Thyroid gland (tissue), 4 donors: ENCODE measurements around the gene FKBP14. TPM values are rescaled to one million over a fixed set of nuclear protein-coding genes. Genes with fewer than 3 reads are reported as not detected.

Experiments used
- DNase-seq, 2 donors: peaks; one replicate each; pipeline ENCODE4 v3.0.0-alpha.2; 2019
- H3K27ac ChIP-seq, 3 donors: fragments of 200-600 bp; sonication (generic); 1 replicate in 2 of 3; 2 replicates in 1 of 3; pipeline ENCODE4 v1.5.1; 2016 to 2019; ENCODE audit warnings: mild to moderate bottlenecking in 1 of 3, moderate library complexity in 1 of 3
- H3K27me3 ChIP-seq: fragments of 200-600 bp; sonication (generic); one replicate; pipeline ENCODE4 v1.5.1; 2019
- H3K36me3 ChIP-seq, 2 donors: fragments of 200-600 bp; sonication (generic); one replicate each; pipeline ENCODE4 v1.5.1; 2016 to 2019
- H3K4me1 ChIP-seq, 2 donors: fragments of 200-600 bp; sonication (generic); one replicate each; pipeline ENCODE4 v1.5.1; 2017 to 2019
- H3K4me3 ChIP-seq, 3 donors: fragments of 200-600 bp; sonication (generic); replicated peaks in 1 of 3; 1 replicate in 2 of 3; 2 replicates in 1 of 3; pipeline ENCODE4 v1.5.1; 2016; ENCODE audit warnings: mild to moderate bottlenecking in 1 of 3
- H3K9me3 ChIP-seq: fragments of 200-600 bp; sonication (generic); one replicate; pipeline ENCODE4 v1.5.1; 2017
- POLR2A ChIP-seq, 2 donors: fragments of 450-650 bp; IDR thresholded peaks; one replicate each; pipeline ENCODE4 v1.6.1; 2017; ENCODE audit warnings: antibody characterized with exemption in 2 of 2, mild to moderate bottlenecking in 2 of 2, moderate library complexity in 1 of 2
- WGBS, 2 donors: methylation state at CpG; one replicate each; pipeline ENCODE4 v1.1.5; 2017; 5-methylcytosine and 5-hydroxymethylcytosine counted together
- intact Hi-C: fragments of 100-400 bp; cut with DNase I; formaldehyde crosslinking; loops from one replicate; pipeline ENCODE4 v1.15.1; 2023
- total RNA-seq, 4 donors: library from RNA; depleted of rRNA; stranded (reverse); fragments of >200 nt; gene quantifications; one replicate each; pipeline ENCODE4 v1.2.3, GENCODE V29; 2016
- TF ChIP-seq, protein P1 (sequence below), 6 experiments: fragments of 200-600 bp in 3 of 6; fragments of 450-650 bp in 3 of 6; sonication (generic) in 3 of 6; IDR thresholded peaks; one replicate each; pipeline ENCODE4 v1.5.1; 2016 to 2019; ENCODE audit warnings: antibody characterized with exemption in 6 of 6, mild to moderate bottlenecking in 2 of 6, inconsistent platforms in 1 of 6, moderate library complexity in 1 of 6

The FKBP14 gene
- total RNA-seq, 4 donors from 2014 or later = 5.2 to 11.7 (median 6.6) TPM

DNA sequence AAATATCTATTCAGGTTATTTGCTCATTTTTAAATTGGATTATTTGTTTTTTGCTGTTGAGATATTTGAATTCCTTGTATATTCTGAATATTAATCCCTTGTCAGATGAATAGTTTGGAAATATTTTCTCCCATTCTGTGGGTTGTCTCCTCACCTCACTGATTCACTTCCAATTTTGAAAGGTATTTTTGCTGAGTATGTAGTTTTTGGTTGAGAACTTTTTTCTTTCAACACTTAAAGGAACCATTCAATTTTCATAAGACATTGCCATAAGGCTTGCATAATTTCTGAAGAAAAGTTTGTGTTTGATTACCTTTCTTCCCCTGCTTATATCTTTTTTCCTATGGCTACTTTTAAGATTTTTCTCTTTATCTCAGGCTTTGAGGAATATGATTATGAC, 28.0 kb downstream of the FKBP14 start:
- Histone ChIP-seq H3K36me3 (no peaks in the 10 kb centered on the region), H3K4me1 (no peaks in the 10 kb centered on the region), H3K4me3 (no peak overlapping the region), H3K9me3 (no peaks in the 10 kb centered on the region), H3K27ac (no peak overlapping the region), H3K27me3 (no peaks in the 10 kb centered on the region)
- no peak for DNase-seq
- intact Hi-C loops = no loop called here
- no peak for TF ChIP-seq POLR2A (IDR thresholded peaks at IDR 0.05)
- TF ChIP-seq, protein P1, sequence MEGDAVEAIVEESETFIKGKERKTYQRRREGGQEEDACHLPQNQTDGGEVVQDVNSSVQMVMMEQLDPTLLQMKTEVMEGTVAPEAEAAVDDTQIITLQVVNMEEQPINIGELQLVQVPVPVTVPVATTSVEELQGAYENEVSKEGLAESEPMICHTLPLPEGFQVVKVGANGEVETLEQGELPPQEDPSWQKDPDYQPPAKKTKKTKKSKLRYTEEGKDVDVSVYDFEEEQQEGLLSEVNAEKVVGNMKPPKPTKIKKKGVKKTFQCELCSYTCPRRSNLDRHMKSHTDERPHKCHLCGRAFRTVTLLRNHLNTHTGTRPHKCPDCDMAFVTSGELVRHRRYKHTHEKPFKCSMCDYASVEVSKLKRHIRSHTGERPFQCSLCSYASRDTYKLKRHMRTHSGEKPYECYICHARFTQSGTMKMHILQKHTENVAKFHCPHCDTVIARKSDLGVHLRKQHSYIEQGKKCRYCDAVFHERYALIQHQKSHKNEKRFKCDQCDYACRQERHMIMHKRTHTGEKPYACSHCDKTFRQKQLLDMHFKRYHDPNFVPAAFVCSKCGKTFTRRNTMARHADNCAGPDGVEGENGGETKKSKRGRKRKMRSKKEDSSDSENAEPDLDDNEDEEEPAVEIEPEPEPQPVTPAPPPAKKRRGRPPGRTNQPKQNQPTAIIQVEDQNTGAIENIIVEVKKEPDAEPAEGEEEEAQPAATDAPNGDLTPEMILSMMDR (IDR thresholded peaks at IDR 0.05) = no peak

DNA sequence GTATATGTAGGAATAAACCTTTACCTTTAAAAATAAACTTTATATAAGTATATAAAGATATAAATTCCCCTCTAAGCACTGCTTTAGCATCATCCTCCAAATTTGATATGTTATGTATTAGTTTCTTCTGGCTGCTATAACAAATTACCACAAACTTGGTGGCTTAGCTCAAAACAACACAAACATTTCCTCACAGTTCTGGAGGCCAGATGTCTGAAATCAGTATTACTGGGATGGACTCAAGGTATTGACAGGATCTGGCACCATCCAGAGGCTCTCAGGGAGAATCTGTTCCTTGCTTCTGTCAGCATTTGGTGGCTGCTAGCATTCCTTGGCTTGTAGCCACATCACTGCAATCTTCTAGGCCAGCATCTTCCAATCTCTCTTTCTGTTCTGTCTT, 30.2 kb downstream of the FKBP14 start:
- intact Hi-C loops = no loop called here
- Histone ChIP-seq H3K27me3 (no peaks in the 10 kb centered on the region), H3K4me1 (no peaks in the 10 kb centered on the region), H3K4me3 (no peak overlapping the region), H3K9me3 (no peaks in the 10 kb centered on the region), H3K36me3 (no peaks in the 10 kb centered on the region), H3K27ac (no peak overlapping the region)
- TF ChIP-seq, protein P1 (IDR thresholded peaks at IDR 0.05) = no peak
- TF ChIP-seq POLR2A (IDR thresholded peaks at IDR 0.05) = no peak
- DNase-seq = no peak

DNA sequence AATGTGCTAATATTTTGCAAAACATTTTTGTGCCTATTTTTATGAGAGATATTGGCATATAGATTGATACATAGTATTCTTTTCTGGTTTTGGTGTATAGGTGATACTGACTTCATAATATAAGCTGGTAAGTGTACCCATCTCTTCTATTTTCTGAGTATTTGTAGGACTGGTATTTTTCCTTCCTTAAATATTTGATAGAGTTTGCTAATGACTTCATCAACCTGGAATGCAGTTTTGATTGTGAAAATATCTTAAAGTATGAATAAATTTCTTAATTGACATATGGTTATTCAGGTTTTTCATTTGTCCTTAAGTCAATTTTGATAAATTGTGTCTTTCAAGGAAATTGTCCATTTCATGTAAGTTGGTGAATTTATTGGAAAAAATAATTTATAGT, 30.9 kb downstream of the FKBP14 start:
- no peak overlapping the region for H3K27ac ChIP-seq
- TF ChIP-seq POLR2A (IDR thresholded peaks at IDR 0.05) = no peak
- TF ChIP-seq, protein P1 (IDR thresholded peaks at IDR 0.05) = no peak
- DNase-seq = no peak
- H3K27me3 ChIP-seq = no peaks in the 10 kb centered on the region
- H3K9me3 ChIP-seq = no peaks in the 10 kb centered on the region
- no peak overlapping the region for H3K4me3 ChIP-seq
- H3K4me1 ChIP-seq = no peaks in the 10 kb centered on the region
- intact Hi-C loops = no loop called here
- H3K36me3 ChIP-seq = no peaks in the 10 kb centered on the region

DNA sequence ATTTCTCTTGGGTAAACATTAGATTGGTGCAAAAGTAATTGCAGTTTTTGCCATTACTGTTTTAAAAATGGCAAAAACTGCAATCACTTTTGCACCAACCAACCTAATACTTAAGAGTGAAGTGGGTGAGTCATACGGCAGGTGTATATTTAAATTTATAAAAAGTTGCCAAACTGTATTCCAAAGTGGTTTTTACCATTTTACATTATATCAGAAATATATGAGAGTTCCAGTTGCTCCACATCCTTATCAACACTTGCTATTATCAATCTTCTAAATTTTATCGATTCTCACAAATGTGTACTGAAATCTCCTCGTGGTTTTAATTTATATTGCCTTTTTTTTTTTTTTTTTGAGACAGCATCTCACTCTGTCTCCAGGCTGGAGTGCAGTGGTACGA, 33.4 kb downstream of the FKBP14 start:
- no peak overlapping the region for H3K4me3 ChIP-seq
- peaks cover 4 to 6% of the 10 kb centered on the region in 2 donors for H3K4me1 ChIP-seq
- WGBS, 2 donors = 91 to 93% methylated on average over 4 of the region's 4 CpGs
- no peaks in the 10 kb centered on the region for H3K9me3 ChIP-seq
- no peak for DNase-seq
- H3K27me3 ChIP-seq = no peaks in the 10 kb centered on the region
- H3K36me3 ChIP-seq = no peaks in the 10 kb centered on the region
- H3K27ac ChIP-seq = no peak overlapping the region
- TF ChIP-seq POLR2A (IDR thresholded peaks at IDR 0.05) = no peak
- TF ChIP-seq, protein P1 (IDR thresholded peaks at IDR 0.05) = no peak
- intact Hi-C loops = no loop called here

DNA sequence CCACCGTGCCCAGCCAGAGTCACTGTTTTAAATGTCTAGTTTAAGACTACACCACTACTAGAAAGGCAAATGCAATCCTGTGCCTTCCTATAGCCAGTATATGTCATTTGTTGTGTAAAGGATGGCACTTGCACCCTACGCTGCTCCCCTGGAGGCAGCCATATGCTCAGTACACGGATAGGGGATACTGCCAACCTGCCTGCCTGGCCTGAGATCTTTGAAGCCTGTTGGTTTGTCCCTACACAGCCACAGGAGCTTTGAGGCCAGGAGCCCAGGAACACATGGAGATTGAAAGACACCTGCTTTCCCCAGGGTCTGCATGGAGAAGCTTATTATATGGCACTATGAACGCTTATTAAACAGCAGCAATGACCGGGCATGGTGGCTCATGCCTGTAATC, 34.6 kb downstream of the FKBP14 start:
- no peak for DNase-seq
- no peak overlapping the region for H3K27ac ChIP-seq
- 98% methylated on average over 5 of the region's 5 CpGs for WGBS, 2 donors
- no peak overlapping the region for H3K4me3 ChIP-seq
- H3K9me3 ChIP-seq = no peaks in the 10 kb centered on the region
- H3K27me3 ChIP-seq = no peaks in the 10 kb centered on the region
- TF ChIP-seq, protein P1 (IDR thresholded peaks at IDR 0.05) = no peak
- no peak for TF ChIP-seq POLR2A (IDR thresholded peaks at IDR 0.05)
- intact Hi-C loops = no loop called here
- H3K36me3 ChIP-seq = no peaks in the 10 kb centered on the region
- peaks cover 10 to 16% of the 10 kb centered on the region in 2 donors for H3K4me1 ChIP-seq
